Natural killer cell (primary cell): ENCODE results near the gene PIGU. TPM values are rescaled to one million over a fixed set of nuclear protein-coding genes. Genes with fewer than 3 reads are reported as not detected.

Experiments
- ATAC-seq, 3 donors: fragments of 150-1000 bp in 2 of 3; fragments of 200-7000 bp in 1 of 3; cut with Tn5 transposase; 1 replicate in 1 of 3; 2 replicates in 2 of 3; pipeline ENCODE4 v1.10.0; 2021; ENCODE audit warnings: mild to moderate bottlenecking in 2 of 3, moderate library complexity in 2 of 3
- DNase-seq, 2 donors: peaks; one replicate each; pipeline versions ENCODE4 v3.0.0 to v3.0.0-alpha.2; 2013 to 2021; ENCODE audit warnings: mixed read lengths in 1 of 2
- H3K27ac ChIP-seq: one replicate; pipeline ENCODE4 v1.5.1; 2013; ENCODE audit warnings: mild to moderate bottlenecking, low read length
- H3K27me3 ChIP-seq: one replicate; pipeline ENCODE4 v1.6.1; 2013; ENCODE audit warnings: low read length; ENCODE audit not compliant: control insufficient read depth, insufficient read depth
- H3K36me3 ChIP-seq: one replicate; pipeline ENCODE4 v1.6.1; 2013; ENCODE audit warnings: low read length; ENCODE audit not compliant: control insufficient read depth, insufficient read depth
- H3K4me1 ChIP-seq: one replicate; pipeline ENCODE4 v1.6.1; 2013; ENCODE audit warnings: low read length; ENCODE audit not compliant: control insufficient read depth, insufficient read depth
- H3K4me3 ChIP-seq: one replicate; pipeline ENCODE4 v1.5.1; 2013; ENCODE audit warnings: low read length
- H3K9me3 ChIP-seq: one replicate; pipeline ENCODE4 v1.6.1; 2013; ENCODE audit warnings: low read length; ENCODE audit not compliant: control insufficient read depth, insufficient read depth
- H3K27ac Mint-ChIP-seq, 2 donors: one replicate each; pipeline ENCODE4 v1.8.0; 2022; ENCODE audit warnings: mild to moderate bottlenecking in 2 of 2, mixed read lengths in 2 of 2, moderate library complexity in 1 of 2
- H3K27me3 Mint-ChIP-seq, 2 donors: one replicate each; pipeline ENCODE4 v1.8.0; 2022; ENCODE audit warnings: low read depth in 2 of 2, mixed read lengths in 2 of 2
- H3K36me3 Mint-ChIP-seq: one replicate; pipeline ENCODE4 v1.8.0; 2022; ENCODE audit warnings: mixed read lengths
- H3K4me1 Mint-ChIP-seq, 2 donors: one replicate each; pipeline ENCODE4 v1.8.0; 2022; ENCODE audit warnings: mixed read lengths in 2 of 2
- H3K4me3 Mint-ChIP-seq: one replicate; pipeline ENCODE4 v1.8.0; 2022; ENCODE audit warnings: mild to moderate bottlenecking, moderate library complexity, mixed read lengths
- H3K9me3 Mint-ChIP-seq, 2 donors: one replicate each; pipeline ENCODE4 v1.8.0; 2022; ENCODE audit warnings: mixed read lengths in 2 of 2
- CTCF ChIP-seq: fragments of 200-600 bp; IDR thresholded peaks from one replicate; pipeline ENCODE4 v1.8.0; 2022; ENCODE audit warnings: antibody characterized with exemption
- WGBS: methylation state at CpG from one replicate; pipeline ENCODE4 v1.1.7; 2013; ENCODE audit warnings: missing lambda C conversion rate; ENCODE audit not compliant: insufficient coverage; 5-methylcytosine and 5-hydroxymethylcytosine counted together
- intact Hi-C: fragments of 100-400 bp; cut with micrococcal nuclease; formaldehyde crosslinking; loops from one replicate; pipeline ENCODE4 v1.14.2; 2022
- total RNA-seq, 4 donors: library from RNA; stranded (reverse); fragments of 120-200 nt in 1 of 4; gene quantifications; one replicate each; pipeline versions ENCODE4 v1.2.3 to v1.2.4, GENCODE V29; 2013 to 2022

PIGU gene
- total RNA-seq, 3 donors from 2014 or later (not counting 1 experiment from before 2014, with no cell fraction given) = 7.0 to 11.1 (median 8.2) TPM

- Histone ChIP-seq H3K9me3 (no peaks in the 10 kb centered on the region), H3K27me3 (no peaks in the 10 kb centered on the region), H3K4me1 (no peaks in the 10 kb centered on the region), H3K27ac (no peak overlapping the region), H3K36me3 (peaks cover 6% of the 10 kb centered on the region), H3K4me3 (no peak overlapping the region)
- Mint-ChIP-seq H3K4me3 (no peak overlapping the region), H3K27ac (no peak overlapping the region), H3K36me3 (peaks cover 1% of the 10 kb centered on the region), H3K27me3 (no peaks in the 10 kb centered on the region), H3K4me1 (peaks cover 0 to 7% of the 10 kb centered on the region in 2 donors), H3K9me3 (no peaks in the 10 kb centered on the region)
- DNase-seq = no peak
- TF ChIP-seq CTCF = no peak
- WGBS = 98% methylated on average over 5 of the region's 5 CpGs
- no peak for ATAC-seq
- intact Hi-C loops = no loop called here
These were observed 49.4 kb downstream of the PIGU start for GRCh38 chr20:34627458-34627857.

DNA sequence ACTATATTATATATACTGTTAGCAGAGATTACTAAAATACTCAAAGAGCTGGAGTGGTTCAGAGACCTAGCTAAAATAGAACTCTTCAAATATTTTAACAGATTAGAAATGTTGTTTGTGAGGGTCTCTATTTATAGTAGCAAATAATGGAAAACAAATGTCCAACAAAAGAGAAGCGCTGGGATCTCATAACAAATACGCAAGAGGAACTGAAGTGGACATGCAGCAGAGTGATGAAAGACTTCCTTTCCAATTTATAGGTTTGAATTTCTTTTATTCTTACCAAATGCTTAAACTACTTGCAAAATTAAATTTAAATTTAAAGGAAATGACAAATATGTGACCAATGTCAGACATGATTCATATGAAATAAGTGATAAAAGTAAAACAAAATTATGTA is 49.9 kb downstream of the PIGU start:
- 100% methylated on average over 1 of the region's 2 CpGs for WGBS
- Histone ChIP-seq H3K9me3 (no peaks in the 10 kb centered on the region), H3K36me3 (peaks cover 6% of the 10 kb centered on the region), H3K4me1 (no peaks in the 10 kb centered on the region), H3K27ac (no peak overlapping the region), H3K4me3 (no peak overlapping the region), H3K27me3 (no peaks in the 10 kb centered on the region)
- no peak for TF ChIP-seq CTCF
- intact Hi-C loops = no loop called here
- DNase-seq = no peak
- Mint-ChIP-seq H3K27ac (no peak overlapping the region), H3K36me3 (no peaks in the 10 kb centered on the region), H3K4me3 (no peak overlapping the region), H3K4me1 (peaks cover 0 to 7% of the 10 kb centered on the region in 2 donors), H3K9me3 (no peaks in the 10 kb centered on the region), H3K27me3 (no peaks in the 10 kb centered on the region)
- no peak for ATAC-seq

GRCh38 chr20:34624629-34625028 is 52.3 kb downstream of the PIGU start:
- 96% methylated on average over 3 of the region's 3 CpGs for WGBS
- peaks cover 0 to 21% of the 10 kb centered on the region in 2 donors for H3K4me1 Mint-ChIP-seq
- no peaks in the 10 kb centered on the region for H3K27me3 Mint-ChIP-seq
- no peak overlapping the region for H3K4me3 ChIP-seq
- H3K27ac ChIP-seq = no peak overlapping the region
- no peak overlapping the region for H3K4me3 Mint-ChIP-seq
- no peak for DNase-seq
- H3K27ac Mint-ChIP-seq = no peak overlapping the region
- no peak for TF ChIP-seq CTCF
- ATAC-seq = no peak
- intact Hi-C loops = no loop called here
- H3K9me3 ChIP-seq = no peaks in the 10 kb centered on the region
- no peaks in the 10 kb centered on the region for H3K36me3 Mint-ChIP-seq
- H3K36me3 ChIP-seq = peaks cover 7% of the 10 kb centered on the region
- no peaks in the 10 kb centered on the region for H3K4me1 ChIP-seq
- H3K27me3 ChIP-seq = no peaks in the 10 kb centered on the region
- H3K9me3 Mint-ChIP-seq = no peaks in the 10 kb centered on the region

DNA sequence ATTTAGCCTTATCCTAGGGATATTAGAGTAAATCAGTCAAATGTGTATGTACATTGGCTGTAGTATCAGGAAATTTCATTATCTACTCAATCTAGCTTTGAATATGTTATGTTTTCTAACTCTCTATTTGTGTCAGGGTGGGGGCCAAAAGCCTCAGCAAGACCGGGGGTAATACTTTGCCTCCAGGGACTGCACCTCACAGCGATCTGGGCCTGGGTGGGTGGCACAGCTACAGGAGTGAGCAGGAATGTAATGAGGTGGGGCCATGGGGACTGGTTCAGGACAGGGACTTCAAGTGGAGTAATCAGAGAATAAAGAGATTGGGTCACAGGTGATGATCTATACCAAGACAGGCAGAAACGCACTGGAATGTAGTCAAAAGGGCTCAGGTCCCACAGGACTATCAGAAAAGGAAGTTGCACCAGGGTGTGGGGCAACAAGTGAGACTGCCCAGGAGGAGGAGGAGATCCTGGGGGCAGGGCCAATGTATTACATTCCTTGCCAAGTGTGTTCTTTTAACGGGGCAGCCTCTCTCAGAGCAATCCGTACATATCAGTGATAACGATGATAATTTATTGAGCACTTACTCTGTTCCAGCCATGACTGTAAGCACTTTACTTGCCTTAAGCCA is 54.0 kb downstream of the PIGU start:
- peaks cover 0 to 27% of the 10 kb centered on the region in 2 donors for H3K4me1 Mint-ChIP-seq
- ATAC-seq = peak in 1 of 3 donors; percentile 27
- H3K9me3 ChIP-seq = no peaks in the 10 kb centered on the region
- intact Hi-C loops = no loop called here
- no peaks in the 10 kb centered on the region for H3K27me3 ChIP-seq
- 88% methylated on average over 6 of the region's 6 CpGs for WGBS
- no peak overlapping the region for H3K27ac ChIP-seq
- H3K27ac Mint-ChIP-seq = no peak overlapping the region
- H3K36me3 ChIP-seq = peaks cover 7% of the 10 kb centered on the region
- H3K4me3 ChIP-seq = no peak overlapping the region
- H3K9me3 Mint-ChIP-seq = no peaks in the 10 kb centered on the region
- no peak for TF ChIP-seq CTCF
- no peaks in the 10 kb centered on the region for H3K4me1 ChIP-seq
- no peak for DNase-seq
- H3K4me3 Mint-ChIP-seq = no peak overlapping the region
- no peaks in the 10 kb centered on the region for H3K36me3 Mint-ChIP-seq
- H3K27me3 Mint-ChIP-seq = no peaks in the 10 kb centered on the region
